Effector memory CD4-positive, alpha-beta T cell (primary cell): ENCODE data around the gene MYO1B.
"Not testable (repeated sequence)": the region's sequence is repeated elsewhere in the genome, so short reads cannot be mapped to it uniquely, and the experiment has no call there.

ENCODE experiments used
- DNase-seq, 3 donors: peaks; one replicate each; pipeline ENCODE4 v3.0.0-alpha.2; 2020
- H3K27ac ChIP-seq: 2 replicates; pipeline ENCODE4 v1.7.0; 2013; ENCODE audit warnings: mild to moderate bottlenecking, low read length, moderate library complexity; ENCODE audit not compliant: insufficient read depth, poor library complexity, severe bottlenecking
- H3K27me3 ChIP-seq: replicated peaks from 2 replicates; pipeline ENCODE4 v1.7.0; 2013; ENCODE audit warnings: mild to moderate bottlenecking, low read length; ENCODE audit not compliant: insufficient read depth, control insufficient read depth, poor library complexity, severe bottlenecking
- H3K36me3 ChIP-seq: 2 replicates; pipeline ENCODE4 v1.7.0; 2013; ENCODE audit warnings: mild to moderate bottlenecking, low read length, moderate library complexity; ENCODE audit not compliant: control insufficient read depth, insufficient read depth
- H3K4me1 ChIP-seq: 2 replicates; pipeline ENCODE4 v1.7.0; 2013; ENCODE audit warnings: low read length, mild to moderate bottlenecking; ENCODE audit not compliant: control insufficient read depth, insufficient read depth, poor library complexity, severe bottlenecking
- H3K4me3 ChIP-seq: 2 replicates; pipeline ENCODE4 v1.7.0; 2013; ENCODE audit warnings: low read length, low read depth, mild to moderate bottlenecking; ENCODE audit not compliant: insufficient read depth, poor library complexity, severe bottlenecking
- H3K9me3 ChIP-seq: 2 replicates; pipeline ENCODE4 v1.7.0; 2013; ENCODE audit warnings: mild to moderate bottlenecking, low read length, moderate library complexity; ENCODE audit not compliant: control insufficient read depth

MYO1B gene

GRCh38 chr2:191451116-191451515, 205.9 kb downstream of the MYO1B start:
- DNase-seq = no peak
- H3K4me1 ChIP-seq = no peaks in the 10 kb centered on the region

DNA sequence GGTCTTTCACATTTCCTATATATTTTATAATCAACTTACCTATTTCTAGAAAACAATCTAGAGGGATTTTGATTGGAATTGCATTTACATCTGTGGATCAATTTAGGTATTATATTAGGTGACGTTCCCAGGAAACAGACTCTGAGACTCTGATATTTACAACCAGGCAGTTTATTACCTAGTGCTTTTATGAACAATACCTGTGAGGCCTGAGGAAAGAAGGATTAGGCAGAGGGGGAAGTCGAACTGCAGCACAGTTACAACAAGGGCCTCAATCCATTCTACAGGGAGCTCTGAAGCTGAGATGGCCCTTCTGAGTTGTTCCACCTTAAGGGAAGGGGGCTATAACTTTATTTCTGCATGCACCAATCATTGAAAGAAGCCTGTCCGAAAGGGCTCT, 206.9 kb downstream of the MYO1B start:
- Histone ChIP-seq H3K27ac (no peak overlapping the region), H3K9me3 (no peaks in the 10 kb centered on the region), H3K4me1 (no peaks in the 10 kb centered on the region), H3K4me3 (no peak overlapping the region), H3K27me3 (no peaks in the 10 kb centered on the region), H3K36me3 (no peaks in the 10 kb centered on the region)
- DNase-seq = no peak

More at GRCh38 chr2:191451116-191451515, 205.9 kb downstream of the MYO1B start:
- H3K27me3 ChIP-seq = no peaks in the 10 kb centered on the region
- H3K4me3 ChIP-seq = no peak overlapping the region
- H3K9me3 ChIP-seq = no peaks in the 10 kb centered on the region
- H3K27ac ChIP-seq = no peak overlapping the region
- no peaks in the 10 kb centered on the region for H3K36me3 ChIP-seq

GRCh38 chr2:191453761-191454160, 208.6 kb downstream of the MYO1B start:
- Histone ChIP-seq H3K9me3 (no peaks in the 10 kb centered on the region), H3K36me3 (no peaks in the 10 kb centered on the region), H3K4me3 (no peak overlapping the region), H3K4me1 (no peaks in the 10 kb centered on the region), H3K27me3 (no peaks in the 10 kb centered on the region), H3K27ac (no peak overlapping the region)
- DNase-seq = no peak

- not testable (repeated sequence) for H3K36me3 ChIP-seq, H3K9me3 ChIP-seq, H3K4me3 ChIP-seq, H3K27ac ChIP-seq, H3K27me3 ChIP-seq, DNase-seq, H3K4me1 ChIP-seq
Measured at GRCh38 chr2:191456506-191456905, 211.3 kb downstream of the MYO1B start.

DNA sequence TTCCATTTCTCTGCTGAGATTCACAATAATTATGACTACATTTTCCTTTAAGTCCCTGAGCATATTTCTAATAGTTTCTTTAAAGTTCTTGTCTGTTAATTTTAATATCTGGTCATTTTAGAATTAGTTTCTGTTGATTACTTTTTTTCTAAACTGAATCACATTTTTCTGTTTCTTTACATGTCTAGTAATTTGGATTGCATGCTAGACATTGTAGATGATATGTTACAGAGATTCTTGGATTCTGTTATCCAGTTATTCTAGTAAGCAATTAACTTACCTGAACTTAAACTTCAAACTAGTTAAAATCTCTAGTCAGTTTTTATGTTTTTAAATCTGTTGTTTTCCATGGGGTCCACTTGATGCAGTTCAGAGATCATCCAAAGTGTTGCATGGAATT, 214.0 kb downstream of the MYO1B start:
- Histone ChIP-seq H3K4me3 (no peak overlapping the region), H3K9me3 (no peaks in the 10 kb centered on the region), H3K4me1 (no peaks in the 10 kb centered on the region), H3K27ac (no peak overlapping the region), H3K36me3 (no peaks in the 10 kb centered on the region), H3K27me3 (no peaks in the 10 kb centered on the region)
- no peak for DNase-seq

DNA sequence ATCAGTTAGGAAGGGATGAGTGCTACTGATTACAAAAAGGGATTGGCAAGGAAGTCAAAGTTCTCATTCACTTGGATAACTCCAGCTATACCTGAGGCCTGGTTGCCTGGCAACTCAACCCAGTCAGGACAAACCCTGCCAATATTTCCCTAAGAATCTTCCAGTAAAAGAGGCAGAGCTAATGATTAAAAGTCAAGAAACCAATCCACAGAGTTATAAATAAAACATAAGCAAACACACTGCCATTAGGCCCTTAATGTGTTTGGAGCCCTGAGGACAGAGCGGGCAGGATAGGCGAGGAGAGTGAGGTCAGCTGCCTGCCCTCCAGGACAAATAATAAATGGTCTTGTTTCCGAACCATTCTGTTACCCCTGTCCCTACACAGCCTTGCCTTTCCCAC, 217.2 kb downstream of the MYO1B start:
- Histone ChIP-seq H3K27me3 (no peaks in the 10 kb centered on the region), H3K36me3 (no peaks in the 10 kb centered on the region), H3K9me3 (no peaks in the 10 kb centered on the region), H3K27ac (no peak overlapping the region), H3K4me1 (no peaks in the 10 kb centered on the region), H3K4me3 (no peak overlapping the region)
- DNase-seq = no peak

DNA sequence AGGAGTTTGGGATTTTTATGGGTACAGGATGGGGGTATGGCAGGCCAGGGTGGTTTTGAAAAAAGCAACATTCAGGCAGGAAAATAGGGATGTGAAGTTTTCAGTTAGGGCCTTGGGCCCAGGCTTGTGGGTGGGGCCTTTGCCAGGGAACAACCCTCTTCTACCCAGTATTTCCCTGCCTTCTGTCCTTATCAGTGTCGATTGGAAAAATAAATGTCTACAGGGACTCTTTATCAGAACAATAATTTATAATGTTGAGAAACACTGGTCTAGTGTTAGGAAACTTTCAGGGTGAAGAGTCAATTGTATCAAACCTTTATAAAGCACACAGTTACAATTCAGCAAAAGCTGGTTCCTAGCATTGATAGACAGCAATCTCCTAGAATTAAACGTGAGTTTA, 218.6 kb downstream of the MYO1B start:
- H3K4me1 ChIP-seq = no peaks in the 10 kb centered on the region
- no peaks in the 10 kb centered on the region for H3K27me3 ChIP-seq
- no peak for DNase-seq
- H3K36me3 ChIP-seq = no peaks in the 10 kb centered on the region
- no peaks in the 10 kb centered on the region for H3K9me3 ChIP-seq
- H3K4me3 ChIP-seq = no peak overlapping the region
- H3K27ac ChIP-seq = no peak overlapping the region

DNA sequence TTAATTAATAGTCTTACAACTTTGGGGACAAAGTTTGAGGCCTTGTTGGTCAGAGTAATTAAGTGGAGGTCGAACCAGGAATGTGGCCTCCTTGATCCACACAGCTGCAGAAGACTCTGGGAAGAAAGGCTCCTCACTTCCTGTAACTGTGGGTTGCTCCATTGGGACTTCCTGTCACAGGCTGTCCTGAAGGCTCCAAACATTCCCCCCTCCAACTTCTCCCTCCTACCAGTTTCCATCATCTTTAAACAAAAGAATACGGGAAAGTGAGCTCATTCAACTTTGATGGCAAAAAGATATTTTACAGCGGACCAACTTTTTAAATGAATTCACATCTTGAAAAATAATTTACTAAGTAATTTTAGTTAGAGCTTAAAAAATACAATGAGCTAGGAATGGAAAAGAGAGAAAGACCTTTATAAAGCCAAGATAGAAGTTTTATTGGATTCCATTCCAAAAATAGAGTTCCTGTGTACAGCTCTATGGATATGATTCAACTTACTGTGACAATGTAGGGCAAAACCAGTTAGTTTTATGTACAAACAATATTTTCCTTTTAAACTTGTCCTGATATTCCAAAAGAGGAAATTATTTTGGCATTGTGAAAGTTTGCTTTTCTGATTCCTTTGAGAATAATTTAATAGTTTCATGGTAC, 220.7 kb downstream of the MYO1B start:
- Histone ChIP-seq H3K4me1 (no peaks in the 10 kb centered on the region), H3K36me3 (no peaks in the 10 kb centered on the region), H3K27me3 (no peaks in the 10 kb centered on the region), H3K9me3 (no peaks in the 10 kb centered on the region), H3K4me3 (no peak overlapping the region), H3K27ac (no peak overlapping the region)
- no peak for DNase-seq

DNA sequence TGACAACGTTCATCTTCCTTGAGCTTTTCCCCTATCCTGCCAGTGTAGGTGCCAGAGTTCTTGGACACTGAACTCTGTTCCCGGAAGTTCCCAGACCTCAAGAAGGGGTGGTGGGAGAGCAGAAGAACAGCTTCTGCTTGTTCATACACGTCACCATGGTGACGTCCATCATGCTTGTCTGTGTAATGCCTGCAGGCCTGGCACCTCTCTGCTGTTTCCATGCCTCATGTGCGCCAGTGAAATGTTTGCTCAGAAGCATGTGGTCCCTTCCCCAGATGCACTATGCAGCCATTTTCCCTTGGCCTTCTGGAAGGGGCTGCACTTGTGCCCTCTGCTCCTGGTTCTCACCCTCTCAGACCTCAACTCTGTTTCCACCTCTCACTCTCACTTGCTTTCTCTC, 221.9 kb downstream of the MYO1B start:
- no peak for DNase-seq

GRCh38 chr2:191470306-191470705, 225.1 kb downstream of the MYO1B start:
- H3K27me3 ChIP-seq = no peaks in the 10 kb centered on the region
- H3K27ac ChIP-seq = no peak overlapping the region
- no peak overlapping the region for H3K4me3 ChIP-seq
- H3K4me1 ChIP-seq = no peaks in the 10 kb centered on the region
- no peaks in the 10 kb centered on the region for H3K36me3 ChIP-seq
- no peaks in the 10 kb centered on the region for H3K9me3 ChIP-seq
- DNase-seq = no peak

More for the DNA sequence above, 221.9 kb downstream of the MYO1B start:
- Histone ChIP-seq H3K27ac (no peak overlapping the region), H3K36me3 (no peaks in the 10 kb centered on the region), H3K4me1 (no peaks in the 10 kb centered on the region), H3K27me3 (no peaks in the 10 kb centered on the region), H3K9me3 (no peaks in the 10 kb centered on the region), H3K4me3 (no peak overlapping the region)
